Spleen (tissue), 11 donors: ENCODE measurements around the gene GNAO1. TPM values are rescaled to one million over a fixed set of nuclear protein-coding genes. Genes with fewer than 3 reads are reported as not detected.

Experiments used
- DNase-seq: peaks from one replicate; pipeline ENCODE4 v3.0.0-alpha.2; 2020
- H3K27ac ChIP-seq, 8 donors: fragments of 200-600 bp; sonication (generic) in 7 of 8; 1 replicate in 4 of 8; 2 replicates in 4 of 8; pipeline versions ENCODE4 v1.5.0 to v1.8.0; 2016 to 2021; ENCODE audit warnings: inconsistent platforms in 4 of 8, mild to moderate bottlenecking in 4 of 8, moderate library complexity in 1 of 8
- H3K27me3 ChIP-seq, 7 donors: fragments of 200-600 bp; sonication (generic) in 6 of 7; replicated peaks in 1 of 7; 1 replicate in 4 of 7; 2 replicates in 3 of 7; pipeline versions ENCODE4 v1.5.0 to v1.8.0; 2016 to 2021; ENCODE audit warnings: inconsistent platforms in 3 of 7, mild to moderate bottlenecking in 1 of 7
- H3K36me3 ChIP-seq, 6 donors: fragments of 200-600 bp; sonication (generic) in 5 of 6; 1 replicate in 4 of 6; 2 replicates in 2 of 6; pipeline versions ENCODE4 v1.5.0 to v1.8.0; 2016 to 2021; ENCODE audit warnings: inconsistent platforms in 2 of 6
- H3K4me1 ChIP-seq, 6 donors: fragments of 200-600 bp; sonication (generic) in 5 of 6; 1 replicate in 3 of 6; 2 replicates in 3 of 6; pipeline versions ENCODE4 v1.5.0 to v1.8.0; 2016 to 2021; ENCODE audit warnings: inconsistent platforms in 3 of 6
- H3K4me3 ChIP-seq, 8 donors: fragments of 200-600 bp; sonication (generic) in 7 of 8; 1 replicate in 4 of 8; 2 replicates in 4 of 8; pipeline versions ENCODE4 v1.5.0 to v1.8.0; 2016 to 2021; ENCODE audit warnings: inconsistent platforms in 4 of 8, mild to moderate bottlenecking in 4 of 8, moderate library complexity in 2 of 8
- H3K9me3 ChIP-seq, 8 donors: fragments of 200-600 bp; sonication (generic) in 7 of 8; 1 replicate in 4 of 8; 2 replicates in 4 of 8; pipeline versions ENCODE4 v1.5.0 to v1.8.0; 2016 to 2021; ENCODE audit warnings: inconsistent platforms in 4 of 8
- POLR2A ChIP-seq, 3 donors: fragments of 450-650 bp; IDR thresholded peaks; one replicate each; pipeline ENCODE4 v1.5.1; 2017; ENCODE audit warnings: antibody characterized with exemption in 3 of 3, mild to moderate bottlenecking in 1 of 3
- POLR2AphosphoS5 ChIP-seq, 3 donors: sonication (generic); formaldehyde crosslinking; IDR thresholded peaks; one replicate each; pipeline ENCODE4 v1.5.1; 2017; ENCODE audit warnings: antibody characterized with exemption in 3 of 3
- WGBS, 5 donors: extraction: QIAGEN DNeasy Blood & Tissue Kit in 3 of 5; methylation state at CpG; one replicate each; pipeline versions ENCODE4 v1.1.5 to v1.1.7; 2013 to 2018; 5-methylcytosine and 5-hydroxymethylcytosine counted together
- intact Hi-C: fragments of 100-400 bp; cut with DNase I; formaldehyde crosslinking; loops from one replicate; pipeline ENCODE4 v1.15.0; 2023; ENCODE audit warnings: low total_unique reads
- polyA plus RNA-seq, 3 donors: library from polyadenylated mRNA; stranded (reverse); fragments of 200-250 nt; gene quantifications; one replicate each; pipeline ENCODE4 v1.2.1, GENCODE V29; 2013
- total RNA-seq, 7 donors: library from RNA; depleted of rRNA in 3 of 7; stranded (reverse); fragments of >200 nt in 3 of 7; fragmentation: NEBNext Ultra II Directional in 4 of 7; extraction: Animal tissue kit (Norgen Biotek cat#: 25700) in 4 of 7; gene quantifications; one replicate each; pipeline versions ENCODE4 v1.1.0 to v1.2.1, GENCODE V29; 2016 to 2021
- TF ChIP-seq, protein P1 (sequence below), 11 experiments: fragments of 200-600 bp in 7 of 11; fragments of 450-650 bp in 4 of 11; sonication (generic) in 4 of 11; IDR thresholded peaks in 8 of 11; conservative IDR thresholded peaks in 3 of 11; 1 replicate in 7 of 11; 2 replicates in 4 of 11; pipeline versions ENCODE4 v1.4.0 to v1.8.0; 2016 to 2021; ENCODE audit warnings: antibody characterized with exemption in 11 of 11, inconsistent platforms in 4 of 11, mild to moderate bottlenecking in 1 of 11
- donor health status: healthy with polysubstance abuse.
- donor health status: DM: no; HTN: no; CAD: no; lungs with moderate emphysema.
- donor health status: DM: no; HTN: no; CAD: no.
- donor health status: Bipolar disorder and iron deficiency.
- donor health status: healthy.
- donor health status: DM: no; HTN: no; CAD: no.
- donor health status: DM: yes; HTN: yes; CAD: no.

Gene GNAO1
- total and polyA plus RNA-seq, 10 donors: 0.32 to 7.9 (median 4.7) TPM

DNA sequence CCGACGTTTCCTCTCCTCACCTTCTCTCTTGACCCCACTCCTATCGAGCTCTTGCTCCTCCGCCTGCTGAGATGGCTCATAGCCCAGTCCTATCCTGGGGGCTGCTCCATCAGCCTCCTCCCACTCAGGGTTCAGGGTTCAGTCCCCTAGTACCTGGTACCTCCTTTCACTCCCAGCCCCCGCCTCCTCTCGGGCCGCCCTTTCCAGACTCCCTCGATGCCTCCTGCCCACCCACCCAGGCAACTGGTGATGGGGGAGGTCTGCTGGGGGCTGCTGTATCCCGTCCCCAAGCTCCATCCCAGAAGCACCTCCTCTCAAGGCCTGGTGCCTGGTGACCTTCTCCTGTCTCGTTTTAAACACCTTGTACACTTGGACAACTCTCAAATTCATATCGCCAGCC, 140.1 kb downstream of the GNAO1 start:
- intact Hi-C loops: no loop called here
- H3K36me3 ChIP-seq: no peaks in the 10 kb centered on the region
- no peaks in the 10 kb centered on the region for H3K27me3 ChIP-seq

DNA sequence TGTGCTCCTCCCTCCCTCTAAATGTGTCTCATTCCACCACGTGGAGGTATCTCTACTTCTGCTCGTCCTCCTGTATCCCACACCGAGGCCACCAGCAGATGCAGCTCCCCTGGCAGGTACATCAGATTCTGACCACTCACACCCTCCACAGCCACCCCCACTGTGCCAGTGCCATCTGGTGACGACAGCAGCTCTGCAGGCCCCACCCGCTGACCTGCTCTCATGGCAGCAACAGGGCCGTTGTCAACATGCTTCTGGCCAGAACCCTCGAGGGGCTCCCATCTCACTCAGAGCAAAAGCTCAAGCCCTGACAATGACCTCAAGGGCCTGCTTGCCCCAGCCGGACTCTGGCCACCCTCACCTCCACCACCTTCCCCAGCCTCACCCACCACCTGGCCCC, 140.6 kb downstream of the GNAO1 start:
- 84 to 89% (median 87%) methylated on average over 8 of the region's 8 CpGs for WGBS, 5 donors
- intact Hi-C loops: no loop called here

More for the DNA sequence above, 140.1 kb downstream of the GNAO1 start:
- Histone ChIP-seq H3K27ac (no peak overlapping the region), H3K9me3 (no peaks in the 10 kb centered on the region), H3K4me3 (no peak overlapping the region), H3K4me1 (no peaks in the 10 kb centered on the region)
- DNase-seq: no peak
- 85 to 91% (median 88%) methylated on average over 11 of the region's 11 CpGs for WGBS, 5 donors
- TF ChIP-seq POLR2AphosphoS5 (IDR thresholded peaks at IDR 0.05) (no peak), POLR2A (IDR thresholded peaks at IDR 0.05) (no peak)
- TF ChIP-seq, protein P1, sequence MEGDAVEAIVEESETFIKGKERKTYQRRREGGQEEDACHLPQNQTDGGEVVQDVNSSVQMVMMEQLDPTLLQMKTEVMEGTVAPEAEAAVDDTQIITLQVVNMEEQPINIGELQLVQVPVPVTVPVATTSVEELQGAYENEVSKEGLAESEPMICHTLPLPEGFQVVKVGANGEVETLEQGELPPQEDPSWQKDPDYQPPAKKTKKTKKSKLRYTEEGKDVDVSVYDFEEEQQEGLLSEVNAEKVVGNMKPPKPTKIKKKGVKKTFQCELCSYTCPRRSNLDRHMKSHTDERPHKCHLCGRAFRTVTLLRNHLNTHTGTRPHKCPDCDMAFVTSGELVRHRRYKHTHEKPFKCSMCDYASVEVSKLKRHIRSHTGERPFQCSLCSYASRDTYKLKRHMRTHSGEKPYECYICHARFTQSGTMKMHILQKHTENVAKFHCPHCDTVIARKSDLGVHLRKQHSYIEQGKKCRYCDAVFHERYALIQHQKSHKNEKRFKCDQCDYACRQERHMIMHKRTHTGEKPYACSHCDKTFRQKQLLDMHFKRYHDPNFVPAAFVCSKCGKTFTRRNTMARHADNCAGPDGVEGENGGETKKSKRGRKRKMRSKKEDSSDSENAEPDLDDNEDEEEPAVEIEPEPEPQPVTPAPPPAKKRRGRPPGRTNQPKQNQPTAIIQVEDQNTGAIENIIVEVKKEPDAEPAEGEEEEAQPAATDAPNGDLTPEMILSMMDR (IDR thresholded peaks at IDR 0.05 in 8 of 11, conservative IDR thresholded peaks at IDR 0.05 in 3 of 11): no peak

DNA sequence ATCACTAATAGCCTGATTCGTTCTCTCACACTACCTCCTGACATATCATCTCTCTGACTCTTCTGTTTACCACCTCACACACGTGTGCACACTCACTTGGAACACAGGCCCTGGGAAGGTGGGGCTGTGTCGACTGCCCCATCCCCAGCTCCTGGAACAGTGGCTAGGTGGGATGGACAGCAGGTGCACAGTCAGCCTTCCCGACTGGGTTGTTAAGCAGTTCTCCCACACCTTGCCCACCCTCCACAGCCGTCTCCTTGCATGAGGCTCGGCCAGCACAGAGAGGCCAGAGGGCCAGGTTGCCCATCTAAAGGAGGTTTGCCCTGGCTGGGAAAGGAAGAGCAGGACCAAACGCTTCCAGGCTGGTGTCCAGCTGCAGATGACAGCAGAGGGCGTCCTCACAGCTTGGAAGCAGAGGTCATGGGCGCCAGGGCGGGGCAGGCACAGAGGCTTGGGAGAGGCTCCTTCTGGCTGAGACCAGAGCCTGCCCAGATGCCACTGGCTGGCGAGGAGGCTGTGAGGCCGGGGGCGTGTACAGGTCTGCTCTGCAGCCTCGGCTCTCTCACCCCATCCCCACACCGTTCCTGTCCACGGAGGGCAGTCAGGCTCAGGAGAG, 141.3 kb downstream of the GNAO1 start:
- H3K27ac ChIP-seq: no peak overlapping the region
- H3K4me1 ChIP-seq: no peaks in the 10 kb centered on the region
- no peak for DNase-seq
- H3K27me3 ChIP-seq: no peaks in the 10 kb centered on the region
- 66 to 79% (median 72%) methylated on average over 15 to 16 of the region's 16 CpGs for WGBS, 5 donors
- TF ChIP-seq POLR2AphosphoS5 (IDR thresholded peaks at IDR 0.05): peak in 1 of 3 donors; percentile 25
- TF ChIP-seq, protein P1 (IDR thresholded peaks at IDR 0.05 in 8 of 11, conservative IDR thresholded peaks at IDR 0.05 in 3 of 11): peak in 1 of 11 experiments; percentile 11
- no peak for TF ChIP-seq POLR2A (IDR thresholded peaks at IDR 0.05)
- no peak overlapping the region for H3K4me3 ChIP-seq
- no peaks in the 10 kb centered on the region for H3K9me3 ChIP-seq
- intact Hi-C loops: no loop called here
- H3K36me3 ChIP-seq: no peaks in the 10 kb centered on the region

More for the DNA sequence above, 140.6 kb downstream of the GNAO1 start:
- DNase-seq: no peak
- Histone ChIP-seq H3K27me3 (no peaks in the 10 kb centered on the region), H3K36me3 (no peaks in the 10 kb centered on the region), H3K9me3 (no peaks in the 10 kb centered on the region), H3K4me3 (no peak overlapping the region), H3K27ac (no peak overlapping the region), H3K4me1 (no peaks in the 10 kb centered on the region)
- no peak for TF ChIP-seq POLR2A (IDR thresholded peaks at IDR 0.05)
- TF ChIP-seq, protein P1 (IDR thresholded peaks at IDR 0.05 in 8 of 11, conservative IDR thresholded peaks at IDR 0.05 in 3 of 11): no peak
- no peak for TF ChIP-seq POLR2AphosphoS5 (IDR thresholded peaks at IDR 0.05)

DNA sequence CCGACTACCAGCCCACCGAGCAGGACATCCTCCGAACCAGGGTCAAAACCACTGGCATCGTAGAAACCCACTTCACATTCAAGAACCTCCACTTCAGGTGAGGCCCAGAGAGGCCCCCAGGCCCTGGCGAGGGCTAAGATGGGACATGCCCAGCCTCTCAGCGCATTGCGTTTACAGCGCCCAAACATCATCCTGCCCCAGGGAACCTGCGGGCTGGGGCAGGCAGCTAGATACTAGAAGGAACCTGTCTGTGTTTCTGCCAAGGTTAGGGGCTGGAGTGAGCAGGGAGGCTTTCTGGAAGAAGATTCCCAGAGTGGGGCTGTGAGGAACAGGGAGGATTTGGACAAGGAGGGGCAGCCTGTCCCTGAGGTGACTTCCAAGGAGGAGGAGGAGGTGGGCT, 143.5 kb downstream of the GNAO1 start:
- WGBS, 5 donors: 79 to 98% (median 88%) methylated on average over 8 to 9 of the region's 9 CpGs
- Histone ChIP-seq H3K27ac (no peak overlapping the region), H3K4me3 (no peak overlapping the region), H3K36me3 (no peaks in the 10 kb centered on the region), H3K27me3 (no peaks in the 10 kb centered on the region), H3K4me1 (no peaks in the 10 kb centered on the region), H3K9me3 (no peaks in the 10 kb centered on the region)
- intact Hi-C loops: no loop called here
- TF ChIP-seq POLR2AphosphoS5 (IDR thresholded peaks at IDR 0.05) (no peak), POLR2A (IDR thresholded peaks at IDR 0.05) (no peak)
- TF ChIP-seq, protein P1 (IDR thresholded peaks at IDR 0.05 in 8 of 11, conservative IDR thresholded peaks at IDR 0.05 in 3 of 11): no peak
- DNase-seq: no peak
